ENCODE results near the gene TGFB2.

The TGFB2 gene

DNA sequence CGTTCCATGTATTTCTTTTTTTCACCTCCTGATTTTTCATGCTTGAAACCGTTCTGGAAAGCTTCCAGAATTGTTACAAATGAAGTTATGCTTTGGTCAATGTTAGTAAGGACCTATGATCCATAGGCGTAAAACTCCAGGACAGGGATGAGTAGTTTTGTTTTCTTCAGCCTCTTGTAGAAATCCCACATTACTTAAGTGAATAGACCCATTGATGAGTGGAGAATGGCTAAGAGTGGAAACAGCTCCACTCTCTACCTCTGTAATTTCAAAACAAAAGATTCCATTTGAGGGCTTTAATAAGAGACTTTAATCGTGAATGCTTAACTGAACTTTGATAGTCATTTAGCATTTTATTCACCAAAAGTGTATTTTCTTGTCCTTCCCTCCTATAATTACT, 3.0 kb upstream of the TGFB2 start:
- TF ChIP-seq, protein P1, sequence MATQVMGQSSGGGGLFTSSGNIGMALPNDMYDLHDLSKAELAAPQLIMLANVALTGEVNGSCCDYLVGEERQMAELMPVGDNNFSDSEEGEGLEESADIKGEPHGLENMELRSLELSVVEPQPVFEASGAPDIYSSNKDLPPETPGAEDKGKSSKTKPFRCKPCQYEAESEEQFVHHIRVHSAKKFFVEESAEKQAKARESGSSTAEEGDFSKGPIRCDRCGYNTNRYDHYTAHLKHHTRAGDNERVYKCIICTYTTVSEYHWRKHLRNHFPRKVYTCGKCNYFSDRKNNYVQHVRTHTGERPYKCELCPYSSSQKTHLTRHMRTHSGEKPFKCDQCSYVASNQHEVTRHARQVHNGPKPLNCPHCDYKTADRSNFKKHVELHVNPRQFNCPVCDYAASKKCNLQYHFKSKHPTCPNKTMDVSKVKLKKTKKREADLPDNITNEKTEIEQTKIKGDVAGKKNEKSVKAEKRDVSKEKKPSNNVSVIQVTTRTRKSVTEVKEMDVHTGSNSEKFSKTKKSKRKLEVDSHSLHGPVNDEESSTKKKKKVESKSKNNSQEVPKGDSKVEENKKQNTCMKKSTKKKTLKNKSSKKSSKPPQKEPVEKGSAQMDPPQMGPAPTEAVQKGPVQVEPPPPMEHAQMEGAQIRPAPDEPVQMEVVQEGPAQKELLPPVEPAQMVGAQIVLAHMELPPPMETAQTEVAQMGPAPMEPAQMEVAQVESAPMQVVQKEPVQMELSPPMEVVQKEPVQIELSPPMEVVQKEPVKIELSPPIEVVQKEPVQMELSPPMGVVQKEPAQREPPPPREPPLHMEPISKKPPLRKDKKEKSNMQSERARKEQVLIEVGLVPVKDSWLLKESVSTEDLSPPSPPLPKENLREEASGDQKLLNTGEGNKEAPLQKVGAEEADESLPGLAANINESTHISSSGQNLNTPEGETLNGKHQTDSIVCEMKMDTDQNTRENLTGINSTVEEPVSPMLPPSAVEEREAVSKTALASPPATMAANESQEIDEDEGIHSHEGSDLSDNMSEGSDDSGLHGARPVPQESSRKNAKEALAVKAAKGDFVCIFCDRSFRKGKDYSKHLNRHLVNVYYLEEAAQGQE (IDR thresholded peaks at IDR 0.05; ENCODE audit: low read depth): no peak
- TF ChIP-seq TEAD4 (IDR thresholded peaks at IDR 0.05) (no peak), TAF1 (IDR thresholded peaks at IDR 0.05; ENCODE audit: low read depth) (no peak), FOXM1 (IDR thresholded peaks at IDR 0.05; ENCODE audit: borderline replicate concordance, low read depth) (no peak), EGR1 (IDR thresholded peaks at IDR 0.05) (no peak), EP300 (IDR thresholded peaks at IDR 0.05; ENCODE audit: borderline replicate concordance) (no peak), RAD21 (IDR thresholded peaks at IDR 0.05; ENCODE audit: low read depth) (no peak), CREB1 (IDR thresholded peaks at IDR 0.05; ENCODE audit: low read depth) (no peak), YY1 (IDR thresholded peaks at IDR 0.05; ENCODE audit: low read depth) (no peak), TCF12 (IDR thresholded peaks at IDR 0.05; ENCODE audit: low read depth) (no peak), CEBPB (IDR thresholded peaks at IDR 0.05) (no peak)
- TF ChIP-seq, protein P2, sequence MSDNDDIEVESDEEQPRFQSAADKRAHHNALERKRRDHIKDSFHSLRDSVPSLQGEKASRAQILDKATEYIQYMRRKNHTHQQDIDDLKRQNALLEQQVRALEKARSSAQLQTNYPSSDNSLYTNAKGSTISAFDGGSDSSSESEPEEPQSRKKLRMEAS (IDR thresholded peaks at IDR 0.05): no peak

DNA sequence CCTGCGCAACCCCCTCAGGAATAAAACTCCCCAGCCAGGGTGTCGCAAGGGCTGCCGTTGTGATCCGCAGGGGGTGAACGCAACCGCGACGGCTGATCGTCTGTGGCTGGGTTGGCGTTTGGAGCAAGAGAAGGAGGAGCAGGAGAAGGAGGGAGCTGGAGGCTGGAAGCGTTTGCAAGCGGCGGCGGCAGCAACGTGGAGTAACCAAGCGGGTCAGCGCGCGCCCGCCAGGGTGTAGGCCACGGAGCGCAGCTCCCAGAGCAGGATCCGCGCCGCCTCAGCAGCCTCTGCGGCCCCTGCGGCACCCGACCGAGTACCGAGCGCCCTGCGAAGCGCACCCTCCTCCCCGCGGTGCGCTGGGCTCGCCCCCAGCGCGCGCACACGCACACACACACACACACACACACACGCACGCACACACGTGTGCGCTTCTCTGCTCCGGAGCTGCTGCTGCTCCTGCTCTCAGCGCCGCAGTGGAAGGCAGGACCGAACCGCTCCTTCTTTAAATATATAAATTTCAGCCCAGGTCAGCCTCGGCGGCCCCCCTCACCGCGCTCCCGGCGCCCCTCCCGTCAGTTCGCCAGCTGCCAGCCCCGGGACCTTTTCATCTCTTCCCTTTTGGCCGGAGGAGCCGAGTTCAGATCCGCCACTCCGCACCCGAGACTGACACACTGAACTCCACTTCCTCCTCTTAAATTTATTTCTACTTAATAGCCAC, 696 bp downstream of the TGFB2 start:
- TF ChIP-seq TCF12 (IDR thresholded peaks at IDR 0.05; ENCODE audit: low read depth) (peak; percentile 13; the same call in 1 of the 2 replicates), YY1 (IDR thresholded peaks at IDR 0.05; ENCODE audit: low read depth) (0 out of 2 replicates have a peak, but pooled peaks have one; percentile 11), ZBTB7A (IDR thresholded peaks at IDR 0.05; ENCODE audit: low read depth) (no peak), TEAD4 (IDR thresholded peaks at IDR 0.05) (no peak), CEBPB (IDR thresholded peaks at IDR 0.05) (0 out of 2 replicates have a peak, but pooled peaks have one; percentile 34)
- TF ChIP-seq, protein P2 (IDR thresholded peaks at IDR 0.05): peak; percentile 78; the same call in 1 of the 2 replicates
- TF ChIP-seq, protein P3, sequence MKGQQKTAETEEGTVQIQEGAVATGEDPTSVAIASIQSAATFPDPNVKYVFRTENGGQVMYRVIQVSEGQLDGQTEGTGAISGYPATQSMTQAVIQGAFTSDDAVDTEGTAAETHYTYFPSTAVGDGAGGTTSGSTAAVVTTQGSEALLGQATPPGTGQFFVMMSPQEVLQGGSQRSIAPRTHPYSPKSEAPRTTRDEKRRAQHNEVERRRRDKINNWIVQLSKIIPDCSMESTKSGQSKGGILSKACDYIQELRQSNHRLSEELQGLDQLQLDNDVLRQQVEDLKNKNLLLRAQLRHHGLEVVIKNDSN (IDR thresholded peaks at IDR 0.05): peak; percentile 31; the same call in 1 of the 2 replicates

DNA sequence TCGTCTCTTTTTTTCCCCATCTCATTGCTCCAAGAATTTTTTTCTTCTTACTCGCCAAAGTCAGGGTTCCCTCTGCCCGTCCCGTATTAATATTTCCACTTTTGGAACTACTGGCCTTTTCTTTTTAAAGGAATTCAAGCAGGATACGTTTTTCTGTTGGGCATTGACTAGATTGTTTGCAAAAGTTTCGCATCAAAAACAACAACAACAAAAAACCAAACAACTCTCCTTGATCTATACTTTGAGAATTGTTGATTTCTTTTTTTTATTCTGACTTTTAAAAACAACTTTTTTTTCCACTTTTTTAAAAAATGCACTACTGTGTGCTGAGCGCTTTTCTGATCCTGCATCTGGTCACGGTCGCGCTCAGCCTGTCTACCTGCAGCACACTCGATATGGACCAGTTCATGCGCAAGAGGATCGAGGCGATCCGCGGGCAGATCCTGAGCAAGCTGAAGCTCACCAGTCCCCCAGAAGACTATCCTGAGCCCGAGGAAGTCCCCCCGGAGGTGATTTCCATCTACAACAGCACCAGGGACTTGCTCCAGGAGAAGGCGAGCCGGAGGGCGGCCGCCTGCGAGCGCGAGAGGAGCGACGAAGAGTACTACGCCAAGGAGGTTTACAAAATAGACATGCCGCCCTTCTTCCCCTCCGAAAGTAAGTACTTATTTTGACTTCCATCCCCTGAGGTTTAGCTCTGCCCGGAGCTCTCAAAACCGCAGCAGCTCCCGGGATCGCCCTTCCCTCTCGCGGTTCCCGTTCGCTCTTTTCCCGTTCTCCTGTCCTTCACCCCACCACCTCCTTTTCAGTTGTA, 1.5 kb downstream of the TGFB2 start:
- no peak for TF ChIP-seq RAD21 (IDR thresholded peaks at IDR 0.05; ENCODE audit: low read depth)
- TF ChIP-seq EP300 (IDR thresholded peaks at IDR 0.05; ENCODE audit: borderline replicate concordance): no peak
- no peak for TF ChIP-seq YY1 (IDR thresholded peaks at IDR 0.05; ENCODE audit: low read depth)
- TF ChIP-seq, protein P1 (IDR thresholded peaks at IDR 0.05; ENCODE audit: low read depth): no peak
- TF ChIP-seq TEAD4 (IDR thresholded peaks at IDR 0.05): no peak
- no peak for TF ChIP-seq CEBPB (IDR thresholded peaks at IDR 0.05)
- TF ChIP-seq, protein P2 (IDR thresholded peaks at IDR 0.05): no peak
- no peak for TF ChIP-seq EGR1 (IDR thresholded peaks at IDR 0.05)
- TF ChIP-seq TCF12 (IDR thresholded peaks at IDR 0.05; ENCODE audit: low read depth): no peak
- TF ChIP-seq TAF1 (IDR thresholded peaks at IDR 0.05; ENCODE audit: low read depth): no peak
- TF ChIP-seq, protein P3 (IDR thresholded peaks at IDR 0.05): no peak
- TF ChIP-seq ZBTB7A (IDR thresholded peaks at IDR 0.05; ENCODE audit: low read depth): no peak
- TF ChIP-seq NFIC (IDR thresholded peaks at IDR 0.05): no peak
- TF ChIP-seq CREB1 (IDR thresholded peaks at IDR 0.05; ENCODE audit: low read depth): no peak
- TF ChIP-seq FOXM1 (IDR thresholded peaks at IDR 0.05; ENCODE audit: borderline replicate concordance, low read depth): no peak

DNA sequence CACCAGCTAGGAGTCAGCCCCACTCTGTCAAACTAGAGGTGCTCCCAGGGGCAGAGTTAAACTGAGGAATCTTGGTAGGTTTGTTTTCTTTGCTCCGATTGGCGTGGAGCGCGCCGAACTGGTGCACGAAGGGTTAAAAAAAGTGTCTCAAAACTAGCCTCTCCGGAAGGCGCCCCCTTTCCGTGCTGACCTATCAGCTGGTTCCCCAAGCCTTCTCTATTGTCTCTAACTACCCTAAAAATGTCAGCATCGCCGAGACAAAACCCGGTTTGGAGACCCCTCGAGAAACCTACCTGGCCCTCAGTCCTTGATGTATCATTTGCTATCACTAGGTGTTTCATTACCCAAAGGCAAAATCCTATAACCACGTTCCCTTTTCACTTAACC, 2.2 kb downstream of the TGFB2 start:
- TF ChIP-seq RAD21 (IDR thresholded peaks at IDR 0.05; ENCODE audit: low read depth): no peak
- TF ChIP-seq TEAD4 (IDR thresholded peaks at IDR 0.05): no peak
- no peak for TF ChIP-seq FOXM1 (IDR thresholded peaks at IDR 0.05; ENCODE audit: borderline replicate concordance, low read depth)
- TF ChIP-seq, protein P1 (IDR thresholded peaks at IDR 0.05; ENCODE audit: low read depth): no peak
- TF ChIP-seq, protein P3 (IDR thresholded peaks at IDR 0.05): no peak
- TF ChIP-seq CREB1 (IDR thresholded peaks at IDR 0.05; ENCODE audit: low read depth): no peak
- no peak for TF ChIP-seq EGR1 (IDR thresholded peaks at IDR 0.05)
- no peak for TF ChIP-seq NFIC (IDR thresholded peaks at IDR 0.05)
- TF ChIP-seq ZBTB7A (IDR thresholded peaks at IDR 0.05; ENCODE audit: low read depth): no peak
- no peak for TF ChIP-seq TAF1 (IDR thresholded peaks at IDR 0.05; ENCODE audit: low read depth)
- TF ChIP-seq, protein P2 (IDR thresholded peaks at IDR 0.05): no peak
- no peak for TF ChIP-seq YY1 (IDR thresholded peaks at IDR 0.05; ENCODE audit: low read depth)
- no peak for TF ChIP-seq CEBPB (IDR thresholded peaks at IDR 0.05)
- no peak for TF ChIP-seq EP300 (IDR thresholded peaks at IDR 0.05; ENCODE audit: borderline replicate concordance)
- TF ChIP-seq TCF12 (IDR thresholded peaks at IDR 0.05; ENCODE audit: low read depth): no peak

Measured in Ishikawa (cell line).